ENCODE results near the gene CD300H. TPM values are rescaled to one million over a fixed set of nuclear protein-coding genes. Genes with fewer than 3 reads are reported as not detected.

The CD300H gene
- total RNA-seq, 1 donor from 2014 or later = not detected

- H3K9me3 Mint-ChIP-seq (ENCODE audit: low read depth) = no peaks in the 10 kb centered on the region
- no peak overlapping the region for H3K27ac Mint-ChIP-seq (ENCODE audit: unreplicated experiment)
- no peak overlapping the region for H3K4me3 Mint-ChIP-seq (ENCODE audit: unreplicated experiment)
- H3K4me1 Mint-ChIP-seq (ENCODE audit: low read depth) = no peaks in the 10 kb centered on the region
- peaks cover 45% of the 10 kb centered on the region for H3K27me3 Mint-ChIP-seq (ENCODE audit: low read depth)
- DNase-seq (ENCODE audit: low spot score) = no peak
- no peaks in the 10 kb centered on the region for H3K36me3 Mint-ChIP-seq (ENCODE audit: low read depth)
- no peak for TF ChIP-seq CTCF (IDR thresholded peaks at IDR 0.05)
Observed at GRCh38 chr17:74598346-74599022, 31.2 kb upstream of the CD300H start.

- Mint-ChIP-seq H3K36me3 (ENCODE audit: low read depth) (no peaks in the 10 kb centered on the region), H3K9me3 (ENCODE audit: low read depth) (no peaks in the 10 kb centered on the region), H3K4me3 (ENCODE audit: unreplicated experiment) (no peak overlapping the region), H3K27me3 (ENCODE audit: low read depth) (peaks cover 42% of the 10 kb centered on the region), H3K27ac (ENCODE audit: unreplicated experiment) (no peak overlapping the region), H3K4me1 (ENCODE audit: low read depth) (peaks cover 8% of the 10 kb centered on the region)
- no peak for TF ChIP-seq CTCF (IDR thresholded peaks at IDR 0.05)
- no peak for DNase-seq (ENCODE audit: low spot score)
Observed at GRCh38 chr17:74597069-74597790, 29.9 kb upstream of the CD300H start.

GRCh38 chr17:74595037-74595750, 27.9 kb upstream of the CD300H start:
- Mint-ChIP-seq H3K36me3 (ENCODE audit: low read depth) (no peaks in the 10 kb centered on the region), H3K27me3 (ENCODE audit: low read depth) (peaks cover 33% of the 10 kb centered on the region), H3K4me1 (ENCODE audit: low read depth) (peaks cover 9% of the 10 kb centered on the region), H3K27ac (ENCODE audit: unreplicated experiment) (no peak overlapping the region), H3K9me3 (ENCODE audit: low read depth) (no peaks in the 10 kb centered on the region), H3K4me3 (ENCODE audit: unreplicated experiment) (no peak overlapping the region)
- no peak for DNase-seq (ENCODE audit: low spot score)
- TF ChIP-seq CTCF (IDR thresholded peaks at IDR 0.05) = no peak

- peaks cover 33% of the 10 kb centered on the region for H3K27me3 Mint-ChIP-seq (ENCODE audit: low read depth)
- no peak within 1 kb of the TSS for H3K4me3 Mint-ChIP-seq (ENCODE audit: unreplicated experiment)
- H3K36me3 Mint-ChIP-seq (ENCODE audit: low read depth) = no peaks in the 10 kb centered on the region
- no peak for DNase-seq (ENCODE audit: low spot score)
- peaks cover 10% of the 10 kb centered on the region for H3K9me3 Mint-ChIP-seq (ENCODE audit: low read depth)
- TF ChIP-seq CTCF (IDR thresholded peaks at IDR 0.05) = no peak
- H3K4me1 Mint-ChIP-seq (ENCODE audit: low read depth) = peaks cover 9% of the 10 kb centered on the region
- H3K27ac Mint-ChIP-seq (ENCODE audit: unreplicated experiment) = no peak within 1 kb of the TSS
Observed at GRCh38 chr17:74592087-74592990, 25.0 kb upstream of the CD300H start, which contains the start of gene CD300LD. Gene CD300LD (minus strand): TSS chr17:74592283. CDS start chr17:74592202, 81 bp downstream.
